Inflammatory macrophage treated with lipopolysaccharide for 4 hours (primary cell): ENCODE measurements around the gene ZNF488.

Experiments used
- DNase-seq: peaks from one replicate; pipeline ENCODE4 v3.0.0-alpha.2; 2020

ZNF488 gene

DNA sequence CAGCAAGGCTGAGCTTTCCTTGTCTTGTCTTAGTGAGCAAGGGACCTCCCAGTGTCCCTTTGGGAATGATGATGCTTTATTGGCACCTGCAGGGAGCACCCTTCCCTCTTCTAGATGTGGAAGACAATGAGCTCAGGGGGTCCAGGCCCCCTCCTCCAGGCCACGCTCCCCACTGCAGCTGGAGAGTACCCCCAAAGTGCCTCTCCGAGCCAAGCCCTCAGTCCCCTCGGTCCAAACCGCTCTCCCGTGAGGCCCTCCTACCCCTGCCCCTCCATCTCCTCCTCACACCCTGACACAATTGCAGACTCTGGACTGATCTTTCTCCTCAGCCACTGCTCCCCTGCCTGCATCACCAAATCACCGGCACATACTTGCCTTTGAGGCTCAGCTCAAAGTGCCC, 19.2 kb downstream of the ZNF488 start:
- DNase-seq: no peak

DNA sequence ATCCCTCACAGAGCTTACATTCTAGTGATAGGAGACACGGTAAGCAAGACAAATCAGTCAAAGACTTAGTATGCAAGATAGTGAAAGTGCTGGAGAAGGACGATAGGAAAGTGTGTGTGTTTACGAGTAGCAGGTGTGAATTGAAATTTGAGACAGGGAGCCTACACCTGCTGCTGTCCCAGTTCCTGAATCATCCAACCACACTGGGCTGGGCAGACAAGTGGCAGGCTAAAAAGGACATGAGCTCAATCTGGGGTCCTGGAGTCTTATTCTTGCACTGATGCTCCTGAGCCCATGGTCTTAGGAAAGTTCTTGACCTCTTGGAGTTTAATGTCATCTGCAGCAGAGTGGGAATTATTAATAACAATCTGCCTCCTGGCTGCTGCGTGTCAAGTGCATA, 19.7 kb downstream of the ZNF488 start:
- DNase-seq: no peak

DNA sequence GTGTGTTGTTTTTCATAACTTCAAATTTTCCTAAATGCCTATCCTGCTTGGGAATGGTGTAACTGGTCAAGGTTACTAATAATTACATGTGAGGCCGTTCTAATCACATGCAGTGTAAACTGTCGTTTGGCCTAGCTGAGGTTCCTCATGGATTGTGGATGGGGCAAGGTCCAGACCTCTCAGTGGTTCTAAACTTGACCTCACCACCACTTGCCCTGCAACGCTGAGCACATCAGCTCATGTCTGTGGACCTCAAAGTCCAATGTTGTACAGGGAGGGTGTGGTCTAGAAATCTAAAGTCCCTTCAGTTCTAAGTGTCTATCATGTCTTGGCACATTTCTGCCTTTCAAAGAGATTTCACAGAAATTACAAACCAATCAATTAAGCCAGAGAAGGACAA, 20.3 kb downstream of the ZNF488 start:
- no peak for DNase-seq

GRCh38 chr10:47362199-47362598, 21.9 kb downstream of the ZNF488 start:
- DNase-seq: no peak

DNA sequence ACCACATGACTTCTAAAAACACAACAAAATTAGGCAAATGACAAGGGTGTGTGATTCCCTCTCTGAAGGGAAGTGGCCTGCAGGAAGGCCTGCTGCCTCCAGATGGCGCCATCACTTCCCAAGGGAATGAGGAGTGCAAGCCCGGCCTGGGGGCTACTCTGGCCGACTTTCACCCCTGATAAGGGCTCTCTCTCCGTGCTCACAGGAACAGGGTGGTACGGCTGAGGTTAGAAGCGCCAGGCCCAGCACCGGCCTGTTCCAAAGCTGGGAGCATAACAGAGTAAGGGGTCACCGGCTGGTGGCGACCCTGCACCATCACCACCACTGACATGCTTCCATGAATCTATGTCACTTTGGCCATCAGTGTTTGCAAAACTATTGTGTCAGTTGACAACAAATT, 22.8 kb downstream of the ZNF488 start:
- peak; percentile 30 for DNase-seq

DNA sequence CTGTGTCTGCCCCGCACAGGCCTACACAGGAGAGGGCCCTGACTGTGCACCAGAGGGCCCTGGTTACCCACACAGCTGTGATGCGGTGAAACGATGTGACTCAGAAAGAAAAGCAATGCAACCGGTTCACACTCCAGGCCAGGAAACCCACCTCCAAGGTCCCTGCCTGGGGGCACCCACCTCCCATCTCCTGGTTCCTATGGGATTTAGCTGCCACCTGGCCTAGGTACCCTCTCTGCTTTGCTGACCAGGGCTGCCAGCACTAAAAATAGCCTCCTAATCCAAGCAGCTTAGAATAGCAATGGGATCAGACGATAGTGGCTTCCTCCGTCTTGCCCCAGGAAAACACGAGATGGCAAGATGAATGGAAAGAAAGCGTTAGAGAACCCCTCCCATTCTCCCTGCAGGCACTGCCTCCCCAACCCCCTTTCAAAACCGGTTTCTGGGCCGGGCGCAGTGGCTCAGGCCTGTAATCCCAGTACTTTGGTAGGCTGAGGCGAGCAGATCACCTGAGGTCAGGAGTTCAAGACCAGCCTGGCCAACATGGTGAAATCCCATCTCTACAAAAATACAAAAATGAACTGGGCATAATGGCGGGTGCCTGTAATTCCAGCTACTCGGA, 23.6 kb downstream of the ZNF488 start:
- DNase-seq: no peak

DNA sequence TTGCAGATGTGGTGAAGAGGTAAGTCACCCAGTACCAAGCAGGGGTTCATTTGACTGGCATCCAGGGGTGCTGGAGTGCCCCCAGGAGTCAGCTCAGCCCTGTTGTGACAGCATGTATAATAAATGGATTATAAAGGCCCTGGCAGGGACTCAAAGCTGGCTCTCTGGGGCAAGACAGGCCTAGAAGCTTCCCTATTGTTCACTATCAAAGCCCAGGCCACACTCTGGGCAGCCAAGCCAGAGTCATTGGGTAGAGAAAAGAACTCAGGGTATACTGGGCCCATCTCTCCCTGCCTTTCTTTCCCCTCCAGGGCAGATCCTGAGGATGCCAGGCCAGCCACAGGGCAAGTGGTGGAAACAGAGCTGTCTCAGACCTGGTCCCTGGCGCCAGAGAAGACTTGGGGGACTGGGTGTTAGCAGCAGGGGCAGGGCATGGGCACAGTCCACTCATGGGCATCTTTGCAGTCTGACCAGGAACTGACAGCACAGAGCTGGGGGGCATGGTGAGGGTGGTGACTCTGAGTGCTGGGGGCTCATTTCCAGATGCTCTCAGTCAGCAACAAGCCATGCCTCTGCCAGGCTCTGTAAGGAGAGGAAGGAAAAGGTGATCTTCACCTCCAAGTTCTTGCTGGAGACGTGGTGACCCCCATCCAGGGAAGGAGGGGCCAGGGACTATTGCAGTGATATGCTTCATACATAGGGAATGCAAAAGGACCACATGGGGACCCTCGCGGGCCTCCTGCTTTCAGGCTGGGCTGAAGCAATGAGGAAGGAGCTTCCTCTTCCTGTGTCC, 24.3 kb downstream of the ZNF488 start:
- DNase-seq: no peak

DNA sequence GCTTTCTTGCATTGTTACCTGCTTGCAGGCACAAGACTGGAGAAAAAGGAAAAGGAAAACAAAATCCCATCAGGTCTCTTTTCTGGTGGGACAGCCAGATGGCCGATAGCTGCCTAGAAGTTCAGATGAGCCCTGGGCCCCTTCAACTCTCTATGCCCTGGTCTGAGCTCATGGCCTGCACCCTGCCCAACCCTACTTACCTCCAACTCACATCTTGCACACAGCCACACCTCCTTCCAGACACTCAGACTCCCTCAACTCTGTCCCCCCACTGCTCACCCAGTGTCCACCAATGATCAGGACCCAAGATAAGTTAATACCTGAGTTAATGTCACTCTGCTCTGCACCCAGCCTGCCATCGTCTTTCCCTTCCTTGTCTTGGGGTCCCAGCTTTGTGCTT, 25.0 kb downstream of the ZNF488 start:
- DNase-seq: no peak

DNA sequence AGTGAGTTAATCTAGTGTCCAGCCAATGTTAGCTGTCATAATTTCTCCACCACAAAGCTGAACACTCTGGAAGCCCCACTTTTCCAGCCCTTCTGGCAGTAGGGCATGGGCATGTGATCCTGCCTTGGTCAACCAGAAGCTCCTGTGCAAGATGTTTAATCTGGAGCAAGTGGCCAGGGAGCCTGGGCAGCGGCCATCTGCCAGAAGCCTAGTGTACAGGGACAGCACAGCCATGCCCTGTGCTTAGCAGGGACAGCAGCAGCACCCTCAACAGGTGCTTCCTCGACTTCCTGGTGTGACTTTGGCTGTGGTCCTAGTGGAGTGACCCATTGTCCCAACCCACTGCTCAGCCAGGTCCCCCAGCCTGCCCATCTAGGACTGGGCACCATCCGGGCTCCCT, 25.6 kb downstream of the ZNF488 start:
- DNase-seq: no peak

DNA sequence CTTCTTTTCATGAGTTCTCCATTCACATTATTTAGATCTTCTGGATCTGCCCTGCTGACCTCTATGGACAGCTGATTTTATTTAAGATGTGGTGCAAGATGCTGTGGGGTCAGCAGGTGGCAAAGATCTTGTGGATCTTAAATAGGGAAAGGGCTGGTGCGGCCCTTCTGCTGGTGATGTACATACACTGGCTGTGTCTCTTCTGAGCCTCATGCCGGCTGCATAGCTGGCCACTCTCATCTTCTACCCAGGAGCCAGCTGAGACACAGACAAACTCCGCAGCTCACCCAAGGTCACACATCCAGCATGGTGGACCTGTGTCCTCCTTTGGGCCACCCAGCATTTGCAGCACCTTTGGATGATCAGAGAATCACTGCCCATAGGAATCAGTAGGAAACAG, 26.2 kb downstream of the ZNF488 start:
- DNase-seq: no peak

DNA sequence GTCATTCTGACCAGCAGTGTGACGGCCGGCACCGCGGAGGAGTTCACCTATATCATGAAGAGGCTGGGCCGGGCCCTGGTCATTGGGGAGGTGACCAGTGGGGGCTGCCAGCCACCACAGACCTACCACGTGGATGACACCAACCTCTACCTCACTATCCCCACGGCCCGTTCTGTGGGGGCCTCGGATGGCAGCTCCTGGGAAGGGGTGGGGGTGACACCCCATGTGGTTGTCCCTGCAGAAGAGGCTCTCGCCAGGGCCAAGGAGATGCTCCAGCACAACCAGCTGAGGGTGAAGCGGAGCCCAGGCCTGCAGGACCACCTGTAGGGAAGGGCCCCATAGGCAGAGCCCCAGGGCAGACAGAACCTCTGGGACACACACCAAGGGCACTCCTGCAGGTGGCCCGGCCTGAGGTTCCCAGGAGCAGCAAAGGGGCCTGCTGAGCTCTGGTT, 26.9 kb downstream of the ZNF488 start:
- DNase-seq: no peak

DNA sequence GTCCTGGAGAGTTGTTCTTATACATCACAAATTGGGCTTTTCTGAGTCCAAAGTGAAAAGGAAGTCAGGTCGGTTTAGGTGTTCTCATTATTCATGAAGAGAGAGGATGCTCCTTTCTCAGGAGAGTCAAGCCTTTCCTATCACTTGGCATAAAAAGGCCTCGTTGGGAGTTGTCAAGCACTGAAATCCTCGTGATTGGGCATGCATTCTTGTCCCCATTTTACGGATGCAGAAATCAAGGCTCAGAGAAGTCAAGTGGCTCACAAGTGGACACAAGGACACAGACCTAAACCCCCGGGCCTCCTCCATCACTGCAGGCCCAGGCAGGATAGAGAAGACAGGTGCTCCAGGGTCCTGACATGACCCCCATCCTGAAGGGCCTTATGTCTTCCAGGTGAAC, 27.4 kb downstream of the ZNF488 start:
- no peak for DNase-seq

DNA sequence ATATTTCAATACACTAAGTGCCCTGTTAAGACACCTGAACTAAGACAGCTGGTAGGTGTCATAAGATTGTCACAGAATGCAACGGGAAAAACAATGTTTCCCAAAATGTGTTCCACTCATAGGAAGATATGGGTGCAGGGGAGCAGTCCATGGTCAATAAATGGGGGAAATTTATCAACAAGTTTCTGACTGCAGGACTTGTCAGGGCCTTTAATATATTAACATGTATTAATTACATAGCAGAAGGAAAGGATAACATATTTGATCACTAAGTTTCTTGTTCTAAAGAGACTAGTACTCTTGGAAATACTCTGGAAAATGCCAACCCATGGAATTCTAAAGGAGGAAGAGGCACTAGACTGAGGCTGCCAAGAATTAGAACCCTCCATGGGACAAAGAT, 29.2 kb downstream of the ZNF488 start:
- no peak for DNase-seq

- no peak for DNase-seq
These were observed 29.9 kb downstream of the ZNF488 start for GRCh38 chr10:47354165-47354564.

DNA sequence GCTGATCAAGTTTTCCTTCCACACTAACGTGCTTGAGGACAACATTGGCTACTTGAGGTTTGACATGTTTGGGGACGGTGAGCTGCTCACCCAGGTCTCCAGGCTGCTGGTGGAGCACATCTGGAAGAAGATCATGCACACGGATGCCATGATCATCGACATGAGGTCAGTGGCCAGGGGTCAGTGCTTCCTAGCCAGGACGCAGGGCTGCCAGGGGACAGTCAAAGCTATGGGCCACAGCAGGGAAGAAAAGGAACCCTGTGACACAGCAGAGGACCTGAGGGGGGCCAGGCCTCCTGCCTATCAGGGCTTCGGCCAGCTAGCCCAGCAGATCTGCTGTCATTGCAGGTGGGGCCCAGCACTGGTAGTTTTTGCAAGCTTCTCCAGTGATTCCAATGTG, 30.7 kb downstream of the ZNF488 start:
- DNase-seq: no peak

GRCh38 chr10:47351899-47352815, 31.9 kb downstream of the ZNF488 start:
- DNase-seq: no peak

DNA sequence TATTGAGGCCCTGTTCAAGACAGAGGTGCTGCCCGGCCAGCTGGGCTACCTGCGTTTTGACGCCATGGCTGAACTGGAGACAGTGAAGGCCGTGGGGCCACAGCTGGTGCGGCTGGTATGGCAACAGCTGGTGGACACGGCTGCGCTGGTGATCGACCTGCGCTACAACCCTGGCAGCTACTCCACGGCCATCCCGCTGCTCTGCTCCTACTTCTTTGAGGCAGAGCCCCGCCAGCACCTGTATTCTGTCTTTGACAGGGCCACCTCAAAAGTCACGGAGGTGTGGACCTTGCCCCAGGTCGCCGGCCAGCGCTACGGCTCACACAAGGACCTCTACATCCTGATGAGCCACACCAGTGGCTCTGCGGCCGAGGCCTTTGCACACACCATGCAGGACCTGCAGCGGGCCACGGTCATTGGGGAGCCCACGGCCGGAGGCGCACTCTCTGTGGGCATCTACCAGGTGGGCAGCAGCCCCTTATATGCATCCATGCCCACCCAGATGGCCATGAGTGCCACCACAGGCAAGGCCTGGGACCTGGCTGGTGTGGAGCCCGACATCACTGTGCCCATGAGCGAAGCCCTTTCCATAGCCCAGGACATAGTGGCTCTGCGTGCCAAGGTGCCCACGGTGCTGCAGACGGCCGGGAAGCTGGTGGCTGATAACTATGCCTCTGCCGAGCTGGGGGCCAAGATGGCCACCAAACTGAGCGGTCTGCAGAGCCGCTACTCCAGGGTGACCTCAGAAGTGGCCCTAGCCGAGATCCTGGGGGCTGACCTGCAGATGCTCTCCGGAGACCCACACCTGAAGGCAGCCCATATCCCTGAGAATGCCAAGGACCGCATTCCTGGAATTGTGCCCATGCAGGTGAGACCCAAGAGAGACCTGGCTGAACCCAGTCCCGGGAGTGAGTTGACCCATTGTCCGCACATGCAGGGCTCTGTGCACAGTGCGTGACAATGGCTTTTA, 33.1 kb downstream of the ZNF488 start:
- no peak for DNase-seq

GRCh38 chr10:47349941-47350371, 34.1 kb downstream of the ZNF488 start:
- no peak for DNase-seq

DNA sequence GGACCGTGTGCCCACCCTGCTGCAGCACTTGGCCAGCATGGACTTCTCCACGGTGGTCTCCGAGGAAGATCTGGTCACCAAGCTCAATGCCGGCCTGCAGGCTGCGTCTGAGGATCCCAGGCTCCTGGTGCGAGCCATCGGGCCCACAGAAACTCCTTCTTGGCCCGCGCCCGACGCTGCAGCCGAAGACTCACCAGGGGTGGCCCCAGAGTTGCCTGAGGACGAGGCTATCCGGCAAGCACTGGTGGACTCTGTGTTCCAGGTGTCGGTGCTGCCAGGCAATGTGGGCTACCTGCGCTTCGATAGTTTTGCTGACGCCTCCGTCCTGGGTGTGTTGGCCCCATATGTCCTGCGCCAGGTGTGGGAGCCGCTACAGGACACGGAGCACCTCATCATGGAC, 34.6 kb downstream of the ZNF488 start:
- DNase-seq: no peak

DNA sequence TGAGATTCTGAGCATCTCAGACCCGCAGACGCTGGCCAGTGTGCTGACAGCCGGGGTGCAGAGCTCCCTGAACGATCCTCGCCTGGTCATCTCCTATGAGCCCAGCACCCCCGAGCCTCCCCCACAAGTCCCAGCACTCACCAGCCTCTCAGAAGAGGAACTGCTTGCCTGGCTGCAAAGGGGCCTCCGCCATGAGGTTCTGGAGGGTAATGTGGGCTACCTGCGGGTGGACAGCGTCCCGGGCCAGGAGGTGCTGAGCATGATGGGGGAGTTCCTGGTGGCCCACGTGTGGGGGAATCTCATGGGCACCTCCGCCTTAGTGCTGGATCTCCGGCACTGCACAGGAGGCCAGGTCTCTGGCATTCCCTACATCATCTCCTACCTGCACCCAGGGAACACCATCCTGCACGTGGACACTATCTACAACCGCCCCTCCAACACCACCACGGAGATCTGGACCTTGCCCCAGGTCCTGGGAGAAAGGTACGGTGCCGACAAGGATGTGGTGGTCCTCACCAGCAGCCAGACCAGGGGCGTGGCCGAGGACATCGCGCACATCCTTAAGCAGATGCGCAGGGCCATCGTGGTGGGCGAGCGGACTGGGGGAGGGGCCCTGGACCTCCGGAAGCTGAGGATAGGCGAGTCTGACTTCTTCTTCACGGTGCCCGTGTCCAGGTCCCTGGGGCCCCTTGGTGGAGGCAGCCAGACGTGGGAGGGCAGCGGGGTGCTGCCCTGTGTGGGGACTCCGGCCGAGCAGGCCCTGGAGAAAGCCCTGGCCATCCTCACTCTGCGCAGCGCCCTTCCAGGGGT, 35.2 kb downstream of the ZNF488 start:
- DNase-seq: no peak

- DNase-seq: no peak
These were observed 35.9 kb downstream of the ZNF488 start, which contains the start of gene RBP3 for GRCh38 chr10:47348138-47348651. Gene RBP3 (plus strand): TSS chr10:47348363. CDS start chr10:47348485, 122 bp downstream.
